ENCODE data around the gene AXDND1. TPM values are rescaled to one million over a fixed set of nuclear protein-coding genes. Genes with fewer than 3 reads are reported as not detected.

AXDND1 gene
- total RNA-seq, 1 experiment from 2014 or later = 0.31 TPM

DNA sequence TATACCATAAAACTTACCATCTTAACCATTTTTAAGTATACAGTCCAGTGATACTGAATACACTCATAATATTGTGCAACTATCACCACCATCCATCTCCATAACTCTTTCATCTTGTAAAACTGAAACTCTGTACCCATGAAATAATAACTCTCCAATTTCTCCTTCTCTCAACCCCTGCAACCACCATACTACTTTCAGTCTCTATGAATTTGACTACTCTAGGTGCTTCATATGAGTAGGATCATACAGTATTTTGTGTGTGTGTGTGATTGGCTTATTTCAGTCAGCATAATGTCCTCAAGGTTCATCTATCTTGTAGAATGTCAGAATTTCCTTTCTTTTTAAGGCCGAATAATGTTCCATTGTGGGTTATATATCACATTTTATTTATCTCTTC is 192.3 kb downstream of the AXDND1 start:
- no peak for ATAC-seq
- Histone ChIP-seq H3K9me3 (ENCODE audit: control insufficient read depth, insufficient read depth, low read depth, low read length) (no peaks in the 10 kb centered on the region), H3K4me3 (ENCODE audit: low read depth in 2 of 2, low read length in 2 of 2) (no peak overlapping the region), H3K36me3 (ENCODE audit: control insufficient read depth, insufficient read depth, low read length) (no peaks in the 10 kb centered on the region), H3K27me3 (ENCODE audit: control insufficient read depth, insufficient read depth, low read length) (peaks cover 5% of the 10 kb centered on the region; the same call in 1 of the 2 replicates), H3K27ac (ENCODE audit: low read length) (no peak overlapping the region), H3K4me1 (ENCODE audit: control insufficient read depth, insufficient read depth, low read length) (no peaks in the 10 kb centered on the region)
- POLR2A ChIA-PET = no interaction called here
- intact Hi-C loops (cut with micrococcal nuclease; ENCODE audit: unreplicated experiment) (no loop called here), in situ Hi-C loops (cut with HindIII; ENCODE audit: low pct_unique_long_range_greater_than_20kb, low sequenced_read_pairs) (no loop called here)
- BruUV-seq (replicated peaks) = no TSS peak
- CTCF ChIA-PET = no interaction called here
- TF ChIP-seq TCF7L2 (IDR thresholded peaks at IDR 0.05; ENCODE audit: low read depth, low read length) = no peak
- TF ChIP-seq REST (IDR thresholded peaks at IDR 0.05; ENCODE audit: insufficient read depth in 1 of 2, low read depth in 2 of 2, low read length in 1 of 2) = no peak
- no peak for TF ChIP-seq CTCF (IDR thresholded peaks at IDR 0.05)
- no peak for TF ChIP-seq SIN3A (IDR thresholded peaks at IDR 0.05; ENCODE audit: borderline replicate concordance, insufficient read depth, low read depth, low read length)
- no peak for TF ChIP-seq POLR2AphosphoS5 (IDR thresholded peaks at IDR 0.05; ENCODE audit: low read depth, low read length)
- DNase-seq (ENCODE audit: low read depth, low spot score) = no peak

GRCh38 chr1:179575497-179576314 is 209.9 kb downstream of the AXDND1 start, which contains the start of gene NPHS2:
Gene NPHS2 (minus strand): TSS chr1:179575948. CDS start chr1:179575864, 84 bp downstream.
- DNase-seq (ENCODE audit: low read depth, low spot score) = no peak
- TF ChIP-seq POLR2AphosphoS5 (IDR thresholded peaks at IDR 0.05; ENCODE audit: low read depth, low read length) (no peak), CTCF (IDR thresholded peaks at IDR 0.05) (0 out of 2 replicates have a peak, but pooled peaks have one; percentile 18)
- Histone ChIP-seq H3K36me3 (ENCODE audit: control insufficient read depth, insufficient read depth, low read length) (no peaks in the 10 kb centered on the region), H3K27me3 (ENCODE audit: control insufficient read depth, insufficient read depth, low read length) (peaks cover 45% of the 10 kb centered on the region), H3K4me3 (ENCODE audit: low read depth in 2 of 2, low read length in 2 of 2) (no peak within 1 kb of the TSS), H3K9me3 (ENCODE audit: control insufficient read depth, insufficient read depth, low read depth, low read length) (no peaks in the 10 kb centered on the region), H3K27ac (ENCODE audit: low read length) (no peak within 1 kb of the TSS), H3K4me1 (ENCODE audit: control insufficient read depth, insufficient read depth, low read length) (no peaks in the 10 kb centered on the region)
- no TSS peak for BruUV-seq (replicated peaks)
- in situ Hi-C loops (cut with HindIII; ENCODE audit: low pct_unique_long_range_greater_than_20kb, low sequenced_read_pairs) (no loop called here), intact Hi-C loops (cut with micrococcal nuclease; ENCODE audit: unreplicated experiment) (no loop called here)
- POLR2A ChIA-PET = no interaction called here
- peak; percentile 79 for ATAC-seq
- CTCF ChIA-PET = no interaction called here
